GM12878 (cell line): ENCODE measurements around the gene DPYSL4.

Source experiments
- CEBPB ChIP-seq, 2 experiments: fragments of 150-350 bp in 1 of 2; IDR thresholded peaks; 2 replicates each; pipeline ENCODE4 v1.6.1; 2012 to 2014; ENCODE audit warnings: low read depth in 2 of 2, low read length in 2 of 2, borderline replicate concordance in 1 of 2, inconsistent platforms in 1 of 2
- CTCF ChIP-seq, 3 experiments: IDR thresholded peaks in 2 of 3; conservative IDR thresholded peaks in 1 of 3; 2 replicates each; pipeline ENCODE4 v1.5.1; 2011; ENCODE audit warnings: low read depth in 3 of 3, low read length in 3 of 3, mild to moderate bottlenecking in 3 of 3, control low read depth in 2 of 3, moderate library complexity in 2 of 3, inconsistent platforms in 1 of 3, mixed read lengths in 1 of 3; ENCODE audit not compliant: control insufficient read depth in 2 of 3, insufficient read depth in 1 of 3; ENCODE audit errors: extremely low read depth in 1 of 3
- EGR1 ChIP-seq, 2 experiments: IDR thresholded peaks; 1 replicate in 1 of 2; 2 replicates in 1 of 2; pipeline ENCODE4 v1.6.1; 2011 to 2012; ENCODE audit warnings: low read depth in 2 of 2, low read length in 2 of 2, borderline replicate concordance in 1 of 2, mild to moderate bottlenecking in 1 of 2, moderate library complexity in 1 of 2
- ELK1 ChIP-seq: IDR thresholded peaks from 2 replicates; pipeline ENCODE4 v1.6.1; 2012; ENCODE audit warnings: low read depth, low read length, improper control_type of control experiment
- EZH2 ChIP-seq: IDR thresholded peaks from 2 replicates; pipeline ENCODE4 v1.6.1; 2012; ENCODE audit warnings: low read depth, mild to moderate bottlenecking, control low read depth, inconsistent platforms, low read length, borderline replicate concordance; ENCODE audit not compliant: control insufficient read depth
- JUND ChIP-seq: IDR thresholded peaks from 2 replicates; pipeline ENCODE4 v1.6.1; 2012; ENCODE audit warnings: low read depth, mild to moderate bottlenecking, low read length, improper control_type of control experiment, moderate library complexity
- NR2C2 ChIP-seq: IDR thresholded peaks from 2 replicates; pipeline ENCODE4 v1.6.1; 2011; ENCODE audit warnings: borderline replicate concordance, low read depth; ENCODE audit not compliant: control insufficient read depth, insufficient read length
- POLR2A ChIP-seq: IDR thresholded peaks from 2 replicates; pipeline ENCODE4 v1.6.1; 2011; ENCODE audit warnings: low read depth, mild to moderate bottlenecking, low read length
- RBBP5 ChIP-seq: fragments of 200-600 bp; sonication (generic); conservative IDR thresholded peaks from 2 replicates; pipeline ENCODE4 v1.6.1; 2016
- TAF1 ChIP-seq: IDR thresholded peaks from 2 replicates; pipeline ENCODE4 v1.6.1; 2011; ENCODE audit warnings: mild to moderate bottlenecking, low read depth, low read length, borderline replicate concordance
- USF2 ChIP-seq: IDR thresholded peaks from 2 replicates; pipeline ENCODE4 v1.6.1; 2011; ENCODE audit warnings: low read depth, low read length, improper control_type of control experiment, borderline replicate concordance
- YY1 ChIP-seq: IDR thresholded peaks from 2 replicates; pipeline ENCODE4 v1.6.1; 2011; ENCODE audit warnings: low read depth, mild to moderate bottlenecking, low read length
- ZNF274 ChIP-seq: IDR thresholded peaks from one replicate; pipeline ENCODE4 v1.8.0; 2011; ENCODE audit not compliant: insufficient read length, insufficient read depth
- TF ChIP-seq, protein P1 (sequence below): fragments of 450-650 bp; IDR thresholded peaks from 2 replicates; pipeline ENCODE4 v1.6.1; 2016; ENCODE audit warnings: mild to moderate bottlenecking

DNA sequence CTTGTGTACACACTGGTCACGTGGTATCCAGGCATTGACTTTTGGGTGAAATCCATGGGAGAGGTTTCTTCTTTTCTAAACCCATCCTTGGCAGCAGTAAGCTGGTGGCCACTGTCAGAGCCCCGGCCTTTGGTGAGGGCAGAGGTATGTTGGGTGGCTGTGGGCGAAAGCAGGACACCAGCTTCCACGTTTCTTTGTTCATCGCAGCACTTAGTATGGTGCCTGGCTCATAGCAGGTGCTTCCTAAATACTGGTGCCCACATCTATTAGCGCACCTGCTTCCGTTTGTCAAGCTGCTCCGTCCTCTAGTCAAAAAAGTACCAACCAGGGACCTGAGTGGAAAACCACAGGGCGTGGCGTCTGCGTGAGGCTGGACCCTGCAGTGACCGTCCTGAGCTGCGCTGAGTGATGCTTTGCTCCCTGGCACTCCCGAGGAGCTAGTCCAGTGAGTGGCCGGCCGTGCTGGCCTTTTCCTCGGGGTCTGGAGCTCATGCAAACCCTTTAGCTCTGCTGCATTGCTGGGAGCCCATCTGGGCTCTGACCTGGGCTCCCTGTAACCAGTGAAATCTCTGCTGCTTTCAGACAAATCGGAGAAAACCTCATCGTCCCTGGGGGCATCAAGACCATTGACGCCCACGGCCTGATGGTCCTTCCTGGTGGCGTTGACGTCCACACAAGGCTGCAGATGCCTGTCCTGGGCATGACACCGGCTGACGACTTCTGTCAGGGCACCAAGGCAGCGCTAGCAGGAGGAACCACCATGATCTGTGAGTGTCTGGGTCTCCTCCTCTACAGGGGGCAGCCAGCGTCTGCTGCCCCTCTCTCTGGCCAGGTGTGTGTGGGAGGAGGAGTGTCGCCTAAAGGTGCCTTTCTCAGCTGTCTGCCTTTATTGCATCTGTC is 5.6 kb downstream of the DPYSL4 start:
- no peak for TF ChIP-seq TAF1
- TF ChIP-seq EZH2: no peak
- TF ChIP-seq ZNF274: no peak
- no peak for TF ChIP-seq CTCF (IDR thresholded peaks at IDR 0.05 in 2 of 3, conservative IDR thresholded peaks at IDR 0.05 in 1 of 3; ENCODE audit: control insufficient read depth in 2 of 3, extremely low read depth in 1 of 3, insufficient read depth in 1 of 3, low read depth in 3 of 3, low read length in 3 of 3)
- no peak for TF ChIP-seq USF2
- no peak for TF ChIP-seq NR2C2
- TF ChIP-seq RBBP5: no peak
- TF ChIP-seq, protein P1, sequence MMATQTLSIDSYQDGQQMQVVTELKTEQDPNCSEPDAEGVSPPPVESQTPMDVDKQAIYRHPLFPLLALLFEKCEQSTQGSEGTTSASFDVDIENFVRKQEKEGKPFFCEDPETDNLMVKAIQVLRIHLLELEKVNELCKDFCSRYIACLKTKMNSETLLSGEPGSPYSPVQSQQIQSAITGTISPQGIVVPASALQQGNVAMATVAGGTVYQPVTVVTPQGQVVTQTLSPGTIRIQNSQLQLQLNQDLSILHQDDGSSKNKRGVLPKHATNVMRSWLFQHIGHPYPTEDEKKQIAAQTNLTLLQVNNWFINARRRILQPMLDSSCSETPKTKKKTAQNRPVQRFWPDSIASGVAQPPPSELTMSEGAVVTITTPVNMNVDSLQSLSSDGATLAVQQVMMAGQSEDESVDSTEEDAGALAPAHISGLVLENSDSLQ: no peak
- no peak for TF ChIP-seq JUND
- no peak for TF ChIP-seq YY1
- no peak for TF ChIP-seq EGR1 (IDR thresholded peaks at IDR 0.05; ENCODE audit: borderline replicate concordance in 1 of 2, low read depth in 2 of 2, low read length in 2 of 2)
- TF ChIP-seq POLR2A: no peak
- TF ChIP-seq CEBPB (IDR thresholded peaks at IDR 0.05; ENCODE audit: borderline replicate concordance in 1 of 2, low read depth in 2 of 2, low read length in 2 of 2): no peak
- no peak for TF ChIP-seq ELK1
